Skin epidermis (tissue), 12 donors: Measurements from ENCODE around the gene GART.
"Not testable (repeated sequence)": the region's sequence is repeated elsewhere in the genome, so short reads cannot be mapped to it uniquely, and the experiment has no call there.

ENCODE experiments used
- H3K27ac ChIP-seq, 21 experiments: fragments of 200-600 bp; sonication (generic) in 11 of 21; one replicate each; pipeline ENCODE4 v1.5.0; 2020; ENCODE audit warnings: mild to moderate bottlenecking in 3 of 21, inconsistent platforms in 2 of 21, moderate library complexity in 2 of 21
- H3K4me3 ChIP-seq, 7 experiments: fragments of 200-600 bp; sonication (generic) in 2 of 7; one replicate each; pipeline ENCODE4 v1.5.0; 2020; ENCODE audit warnings: inconsistent platforms in 2 of 7, mild to moderate bottlenecking in 2 of 7, moderate library complexity in 1 of 7

GART gene

DNA sequence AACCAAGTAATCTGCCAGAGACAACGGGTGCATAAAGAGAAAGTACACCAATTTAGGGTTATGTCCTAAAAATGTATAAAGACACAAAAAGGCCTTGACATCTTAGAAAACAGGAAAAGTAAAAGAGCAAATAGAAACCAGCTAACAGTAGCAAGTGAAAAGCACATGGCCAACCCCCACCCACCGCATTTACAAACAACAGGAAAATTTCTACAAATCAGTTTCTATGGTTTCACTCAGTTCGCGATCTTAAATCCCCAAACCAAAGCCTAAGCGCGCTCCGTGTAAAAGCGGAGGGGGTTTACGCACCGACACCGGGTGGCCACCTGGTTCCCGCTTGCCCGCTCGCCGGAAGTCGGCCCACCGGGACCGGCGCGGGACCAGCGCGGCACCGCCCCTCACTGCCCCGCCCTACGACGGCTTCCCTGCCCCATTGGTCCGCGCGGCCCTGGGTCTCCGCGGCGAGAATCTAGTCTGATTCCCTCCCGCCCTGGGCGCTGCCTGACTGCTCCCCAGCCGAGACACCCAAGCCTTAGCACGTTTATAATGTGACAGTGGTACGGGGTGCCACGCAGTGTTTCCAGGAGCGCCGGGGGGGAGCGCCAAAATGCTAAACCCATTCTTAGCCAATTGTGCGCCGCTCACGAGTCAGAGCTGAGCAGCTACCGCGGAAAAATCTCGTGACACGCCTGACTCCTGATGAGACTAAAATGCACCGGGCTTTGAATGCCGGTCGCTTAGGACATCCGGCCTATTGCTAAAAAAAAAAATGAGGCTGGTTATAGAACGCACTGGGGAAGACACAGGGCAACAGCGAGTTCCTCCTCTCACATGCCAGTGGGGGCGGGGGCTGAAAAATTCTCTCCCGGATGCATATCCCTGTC is at the start of gene GART:
Gene GART, minus strand, starts transcription at position 362 of the 884 bp plus-strand sequence. CDS start 2,802 bp downstream, outside the sequence.
- Histone ChIP-seq H3K27ac (peak within 1 kb of the TSS; percentile 97 to 100 (median 99)), H3K4me3 (peak within 1 kb of the TSS; percentile 59 to 86 (median 81))

DNA sequence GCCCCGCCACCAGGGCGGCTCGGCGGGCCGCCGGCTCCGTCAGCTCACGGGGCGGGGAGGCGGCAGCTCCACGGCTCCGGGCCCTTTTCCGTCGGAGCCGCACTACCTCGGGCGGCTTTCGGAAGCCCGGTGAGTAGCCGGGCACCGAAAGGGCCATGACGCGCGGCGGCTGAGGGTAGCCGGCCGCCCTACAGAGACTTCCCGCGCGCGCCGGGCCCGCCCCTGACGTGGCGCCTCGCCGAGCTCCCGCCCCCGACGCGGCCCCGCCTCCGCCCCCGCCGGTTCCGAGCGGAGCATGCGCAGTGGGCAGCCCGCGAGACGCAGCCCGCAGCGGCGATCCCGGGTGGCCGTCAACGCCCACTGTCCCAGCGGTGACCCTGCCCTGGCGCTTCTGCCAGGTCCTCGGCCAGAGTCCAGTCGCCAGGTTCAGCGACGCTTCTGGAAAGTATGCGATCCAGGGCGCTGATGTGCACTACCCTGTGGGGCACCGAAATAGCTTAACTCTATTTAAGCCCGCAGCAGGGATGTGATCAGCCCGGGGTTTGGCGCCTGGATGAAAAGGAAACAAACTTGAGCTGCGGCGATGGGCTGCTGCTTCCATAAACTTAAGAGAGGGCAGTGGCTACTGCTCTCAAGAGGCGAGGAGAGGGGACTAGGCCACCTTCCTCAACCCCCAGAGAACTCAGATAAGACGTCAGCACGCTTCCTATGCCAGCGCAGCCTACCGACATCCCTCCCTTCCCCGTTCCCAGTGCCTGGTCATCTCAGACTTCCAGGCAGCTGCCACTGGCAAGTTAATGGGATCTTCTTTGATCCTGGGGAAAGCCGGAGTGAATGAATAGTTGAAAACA is 46.8 kb upstream of the GART start, which contains the start of gene DONSON:
Gene DONSON, minus strand, starts transcription at position 200 of the 851 bp plus-strand sequence. Its CDS starts 43 bp downstream, at position 157.
- peak within 1 kb of the TSS; percentile 57 to 96 (median 86) for H3K27ac ChIP-seq
- peak within 1 kb of the TSS; percentile 55 to 94 (median 87) for H3K4me3 ChIP-seq

DNA sequence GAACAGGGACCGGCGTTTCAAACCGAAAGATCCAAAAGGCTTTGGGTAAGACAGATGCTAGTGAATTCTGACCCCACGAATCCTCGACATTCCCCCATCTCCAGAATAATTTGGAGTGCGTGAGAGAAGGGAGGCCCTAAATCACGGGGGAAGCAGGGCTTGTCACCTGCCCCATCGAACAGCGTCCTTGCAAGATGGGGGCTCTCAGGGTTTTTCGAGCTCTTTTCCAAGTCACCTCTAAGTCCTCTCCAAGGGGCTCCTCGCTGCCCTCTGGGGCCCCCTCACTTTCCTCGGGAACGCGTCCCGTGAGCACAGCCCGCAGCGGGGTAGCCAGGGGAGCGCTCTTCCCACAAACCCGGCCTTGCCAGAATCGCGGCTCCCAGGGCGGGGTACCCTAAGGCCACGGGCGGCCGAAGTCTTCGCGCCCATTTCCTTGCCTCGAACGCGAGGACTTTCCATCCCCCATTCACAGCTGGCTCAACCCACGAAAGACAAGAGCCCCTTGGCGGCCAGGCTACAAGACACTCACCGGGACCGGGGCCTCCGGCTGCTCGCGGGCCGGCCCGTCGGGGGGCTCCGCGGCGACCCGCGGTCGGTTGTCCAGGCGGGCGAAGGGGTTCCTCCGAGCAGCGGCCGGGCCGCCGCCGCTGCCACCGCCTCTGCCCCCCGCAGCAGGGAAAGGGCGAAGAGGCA is 46.0 kb upstream of the GART start:
- peak overlapping the region; percentile 55 to 94 (median 87) for H3K4me3 ChIP-seq
- H3K27ac ChIP-seq = peak overlapping the region; percentile 57 to 96 (median 86)

DNA sequence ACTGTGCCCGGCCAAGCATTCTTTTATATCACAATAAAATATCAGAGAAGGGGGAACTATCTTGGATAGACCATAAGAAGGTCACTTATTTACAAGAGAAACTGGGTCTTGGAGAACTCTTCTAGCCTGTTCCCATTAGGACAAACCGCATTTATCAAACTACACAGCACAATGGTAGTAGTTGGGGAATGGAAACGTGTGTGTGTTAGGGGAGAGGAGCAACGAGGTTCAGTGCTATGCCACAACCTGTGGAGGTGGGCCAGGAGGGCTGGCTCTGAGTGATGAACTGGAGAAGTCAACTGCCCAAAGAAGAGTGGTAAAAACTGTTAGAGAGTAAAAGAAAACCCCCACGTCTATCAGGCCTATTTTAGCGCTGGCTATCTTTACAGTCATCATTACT is 45.0 kb upstream of the GART start:
- H3K4me3 ChIP-seq = no peak overlapping the region

DNA sequence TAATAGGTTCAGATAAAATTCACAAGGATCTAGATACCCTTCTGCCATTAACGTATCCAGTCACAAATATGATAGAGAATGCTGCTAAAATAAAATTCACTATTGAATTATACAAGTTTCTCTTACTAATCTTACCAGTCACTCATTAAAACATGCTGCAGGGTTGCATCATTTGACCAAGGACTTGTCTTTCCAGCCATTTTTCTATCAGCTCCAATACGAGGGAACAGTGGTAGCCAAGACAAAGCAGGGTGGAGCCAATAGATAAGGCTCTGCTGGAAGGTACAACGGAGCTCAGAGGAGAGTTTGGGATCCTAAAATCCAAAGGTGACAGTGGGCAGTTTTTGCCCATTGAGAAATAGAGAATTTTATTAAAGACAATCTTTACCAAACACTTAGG is 42.5 kb upstream of the GART start:
- Histone ChIP-seq H3K4me3 (no peak overlapping the region), H3K27ac (no peak overlapping the region)

More for the DNA sequence above, 45.0 kb upstream of the GART start:
- no peak overlapping the region for H3K27ac ChIP-seq

DNA sequence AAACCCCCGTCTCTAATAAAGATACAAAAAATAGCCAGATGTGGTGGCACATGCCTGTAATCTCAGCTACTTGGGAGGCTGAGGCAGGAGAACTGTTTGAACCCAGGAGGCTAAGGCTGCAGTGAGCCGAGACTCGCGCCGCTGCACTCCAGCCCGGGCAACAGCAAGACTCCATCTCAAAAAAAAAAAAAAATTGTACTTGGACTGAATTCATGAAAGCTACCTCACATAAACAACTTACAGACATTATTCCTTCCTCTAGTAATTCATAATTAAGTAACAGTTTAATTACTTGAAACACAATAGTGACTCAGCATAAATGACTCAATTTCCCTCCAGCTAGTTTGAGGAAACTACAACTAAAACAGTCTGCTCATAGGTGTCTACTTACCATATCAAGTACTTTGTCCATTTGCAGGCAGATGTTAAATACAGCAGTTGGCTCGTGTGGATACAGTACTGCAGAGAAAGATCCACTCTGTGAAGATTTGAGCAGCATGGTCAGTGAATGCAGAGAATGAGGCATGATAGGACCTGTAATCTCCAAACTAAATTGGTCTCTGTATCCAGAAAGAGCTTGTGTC is 37.1 kb upstream of the GART start:
- peak overlapping the region in 2 of 21 experiments; percentile 9 to 49 for H3K27ac ChIP-seq
- no peak overlapping the region for H3K4me3 ChIP-seq

DNA sequence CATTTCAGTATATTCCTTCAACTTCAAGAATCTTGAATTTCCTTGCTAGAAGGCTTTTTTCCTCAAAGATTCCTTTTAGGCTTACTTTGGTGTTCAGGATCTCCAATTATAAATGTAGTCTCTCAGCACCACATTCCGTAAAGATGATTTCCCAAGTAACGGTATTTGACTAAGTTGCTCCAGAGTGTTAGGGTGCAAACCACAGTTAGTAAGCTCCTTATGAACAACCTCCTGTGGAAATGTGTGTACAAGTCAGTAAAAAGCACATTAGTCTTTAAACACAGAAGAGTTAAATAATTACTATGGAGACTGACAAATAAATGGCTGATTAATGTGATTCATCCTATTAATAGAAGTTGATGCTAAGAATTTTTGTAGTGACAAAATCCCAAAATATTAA is 36.3 kb upstream of the GART start:
- Histone ChIP-seq H3K4me3 (no peak overlapping the region), H3K27ac (no peak overlapping the region)

DNA sequence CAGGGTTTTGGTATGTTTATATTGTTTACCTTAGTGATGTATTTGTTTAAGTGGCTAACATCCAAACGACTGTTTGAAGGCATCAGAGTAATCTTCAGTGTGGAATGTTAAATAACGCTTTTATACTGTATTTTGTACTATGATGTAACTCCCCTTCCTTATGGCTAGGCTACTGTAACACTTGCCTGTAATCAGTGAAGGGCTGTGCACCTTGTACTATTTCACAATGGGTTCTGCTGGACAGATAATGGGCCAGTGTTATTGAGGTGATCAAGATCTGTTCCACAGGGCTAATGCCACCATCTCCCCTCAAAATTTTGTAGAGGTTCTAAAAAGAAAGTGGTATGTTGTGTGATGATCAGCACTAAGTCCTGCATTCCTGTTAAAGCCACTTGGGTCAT is 34.8 kb upstream of the GART start:
- H3K27ac ChIP-seq, H3K4me3 ChIP-seq: not testable (repeated sequence)

DNA sequence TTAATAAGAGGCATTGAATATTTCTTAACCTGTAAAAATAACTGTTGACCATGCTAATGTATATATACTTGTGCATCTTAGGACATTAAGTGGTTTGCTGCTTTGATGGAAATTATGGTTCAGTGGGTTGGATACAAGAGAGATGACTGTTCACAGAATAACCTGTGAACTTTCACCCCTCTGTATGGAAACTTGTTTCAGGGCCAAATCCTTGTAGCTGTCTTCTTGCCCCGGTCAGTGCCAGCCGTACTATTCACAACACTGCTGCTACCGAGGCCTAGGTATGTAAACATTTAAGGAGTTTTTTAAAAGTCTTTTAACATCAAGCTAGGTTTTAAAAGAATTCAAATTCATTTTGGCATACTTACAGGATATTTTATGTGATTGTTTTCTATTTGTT is 30.4 kb upstream of the GART start:
- Histone ChIP-seq H3K27ac (no peak overlapping the region), H3K4me3 (no peak overlapping the region)

DNA sequence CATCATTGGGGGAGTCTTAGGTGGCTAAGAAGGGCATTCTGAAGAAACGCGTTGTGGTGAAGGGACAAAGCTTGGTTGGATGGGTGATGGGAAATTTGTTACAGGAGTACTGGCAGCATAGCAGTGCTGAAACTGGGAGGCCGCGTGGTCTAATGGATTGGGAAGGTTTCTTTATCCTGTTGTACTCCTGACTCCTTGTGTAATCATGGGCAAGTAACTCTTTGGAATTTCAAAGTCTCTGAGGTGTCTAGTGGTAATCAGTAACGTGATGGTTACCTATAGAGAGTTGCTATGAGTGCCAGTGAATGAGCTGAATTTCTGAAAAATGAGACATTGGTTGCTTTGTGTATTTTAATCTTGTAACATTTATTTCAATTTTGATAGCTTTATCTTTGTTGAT is 28.1 kb upstream of the GART start:
- no peak overlapping the region for H3K27ac ChIP-seq
- H3K4me3 ChIP-seq = no peak overlapping the region

DNA sequence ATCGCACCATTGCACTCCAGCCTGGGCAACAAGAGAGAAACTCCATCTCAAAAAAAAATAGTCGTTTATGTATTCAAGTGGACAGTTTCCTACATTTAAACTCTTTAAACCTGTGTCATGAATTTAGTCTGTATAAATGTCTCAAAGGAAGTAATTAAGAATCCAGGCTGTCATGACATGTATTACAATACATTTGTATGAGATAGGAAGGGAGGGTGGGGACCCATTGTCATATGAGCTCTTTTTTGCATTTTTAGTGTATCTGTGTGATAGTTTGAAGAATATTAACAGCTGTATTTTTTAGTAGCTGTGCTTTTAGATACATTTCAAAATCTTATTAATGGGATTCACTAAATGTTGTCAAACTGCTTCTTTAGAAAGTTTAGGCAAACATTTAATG is 26.5 kb upstream of the GART start:
- H3K27ac ChIP-seq = no peak overlapping the region
- H3K4me3 ChIP-seq = no peak overlapping the region

DNA sequence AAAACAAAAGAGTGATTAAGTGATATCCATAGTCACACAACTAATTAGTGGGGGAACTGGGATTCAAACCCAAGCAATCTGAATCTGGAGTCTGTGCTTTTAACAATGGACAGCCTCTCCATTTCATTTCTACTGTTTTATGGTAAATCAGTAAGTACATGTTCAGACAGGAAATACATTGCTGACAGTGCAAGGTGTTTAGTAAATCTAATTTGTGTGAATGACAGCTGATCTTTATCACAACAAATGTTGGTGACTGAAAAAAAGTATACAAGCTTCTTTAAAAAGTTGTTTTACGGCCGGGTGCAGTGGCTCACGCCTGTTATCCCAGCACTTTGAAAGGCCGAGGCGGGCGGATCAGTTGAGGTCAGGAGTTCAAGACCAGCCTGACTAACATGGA is 26.0 kb upstream of the GART start:
- no peak overlapping the region for H3K4me3 ChIP-seq
- H3K27ac ChIP-seq = no peak overlapping the region

DNA sequence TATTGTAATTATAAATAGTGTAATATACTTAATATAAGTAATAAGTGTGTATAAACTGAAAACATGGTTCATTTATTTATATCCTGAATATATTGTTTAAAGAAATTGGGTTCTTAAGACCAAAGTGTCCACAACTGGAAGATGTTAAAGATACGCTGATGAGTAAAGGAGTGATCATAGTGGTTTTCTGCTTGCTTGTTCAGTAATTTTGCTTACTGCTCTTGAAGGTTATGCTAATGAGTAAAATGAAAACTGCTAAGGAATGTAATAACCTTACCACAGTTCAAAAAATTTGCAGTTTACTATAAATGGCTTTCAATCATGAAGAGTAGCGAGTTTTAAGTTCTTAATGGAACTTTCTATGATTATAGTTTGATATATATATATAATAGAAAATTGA is 24.6 kb upstream of the GART start:
- Histone ChIP-seq H3K4me3 (no peak overlapping the region), H3K27ac (no peak overlapping the region)

DNA sequence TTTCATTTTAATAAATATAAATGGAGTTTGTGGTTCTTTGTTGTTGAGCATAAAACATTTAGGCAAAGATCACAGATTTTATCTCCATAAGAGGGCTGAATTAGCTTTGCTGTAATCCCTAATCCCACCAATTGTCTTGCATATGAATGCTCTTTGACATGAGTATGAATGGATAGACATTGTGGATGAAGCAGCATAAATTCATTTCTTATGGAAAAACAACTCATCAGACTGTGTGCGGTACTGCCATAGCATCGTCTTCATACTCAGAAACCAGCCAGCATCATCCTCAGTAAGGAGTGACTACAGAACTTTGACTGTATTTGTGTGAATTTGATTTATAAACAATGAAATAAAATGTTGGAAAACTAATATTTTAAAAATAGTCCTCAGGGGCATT is 20.5 kb upstream of the GART start:
- Histone ChIP-seq H3K27ac (no peak overlapping the region), H3K4me3 (no peak overlapping the region)

DNA sequence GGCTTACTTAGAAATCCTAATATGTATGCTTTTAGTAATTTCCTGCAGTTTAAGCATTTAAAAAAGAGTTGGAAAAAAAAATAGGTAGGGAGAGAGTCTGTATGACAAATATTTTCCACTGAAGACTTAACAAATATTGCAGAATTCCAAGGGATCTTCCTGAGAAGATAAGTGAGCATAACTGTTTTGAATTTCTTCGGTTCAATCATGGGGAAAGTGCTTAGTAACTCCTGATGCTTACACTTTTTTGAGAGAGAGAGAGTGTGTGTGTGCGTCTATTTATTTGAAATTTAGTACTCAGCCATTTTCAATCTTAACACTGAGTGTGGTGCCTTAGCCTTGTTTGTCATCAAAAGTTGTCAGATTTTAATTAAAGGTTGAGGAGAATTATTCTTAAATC is 19.5 kb upstream of the GART start:
- no peak overlapping the region for H3K27ac ChIP-seq
- no peak overlapping the region for H3K4me3 ChIP-seq

DNA sequence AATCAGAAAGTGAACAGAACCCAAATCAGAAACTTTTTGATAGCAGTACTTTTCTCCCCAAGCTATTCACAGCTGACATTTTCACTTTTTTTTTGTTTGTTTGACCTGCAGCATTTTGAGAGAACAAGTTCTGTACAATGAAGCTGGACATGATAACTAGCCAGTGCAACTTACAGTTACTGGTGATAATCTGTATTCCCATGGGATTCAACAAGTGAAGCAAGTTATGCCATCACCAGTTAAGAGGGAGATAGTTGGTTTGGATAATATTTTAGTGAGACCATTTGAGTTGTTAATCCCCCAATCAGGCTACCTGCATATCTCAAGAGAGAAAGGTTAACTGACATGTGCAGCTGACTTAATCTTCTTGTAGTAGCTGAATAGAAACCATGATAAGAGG is 19.0 kb upstream of the GART start:
- no peak overlapping the region for H3K4me3 ChIP-seq
- no peak overlapping the region for H3K27ac ChIP-seq

DNA sequence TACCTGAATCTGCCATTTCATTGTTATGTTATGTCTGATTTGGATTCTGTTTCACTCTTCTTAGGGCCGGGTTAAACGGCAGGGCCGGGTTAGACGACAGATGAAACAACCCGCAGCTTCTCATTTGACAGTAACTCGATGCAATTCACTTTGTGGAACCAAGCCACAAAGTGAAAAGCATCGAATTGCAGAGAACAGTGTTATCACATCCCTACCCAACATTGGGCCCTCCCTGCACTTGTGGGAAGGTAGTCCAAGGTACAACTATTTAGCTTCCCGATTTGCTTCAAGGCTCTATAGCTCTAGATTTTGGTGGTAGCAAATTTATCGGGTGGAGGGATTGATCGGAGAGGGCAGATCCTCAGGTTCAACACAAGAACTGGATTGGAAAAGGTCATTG is 17.9 kb upstream of the GART start:
- no peak overlapping the region for H3K27ac ChIP-seq
- no peak overlapping the region for H3K4me3 ChIP-seq

DNA sequence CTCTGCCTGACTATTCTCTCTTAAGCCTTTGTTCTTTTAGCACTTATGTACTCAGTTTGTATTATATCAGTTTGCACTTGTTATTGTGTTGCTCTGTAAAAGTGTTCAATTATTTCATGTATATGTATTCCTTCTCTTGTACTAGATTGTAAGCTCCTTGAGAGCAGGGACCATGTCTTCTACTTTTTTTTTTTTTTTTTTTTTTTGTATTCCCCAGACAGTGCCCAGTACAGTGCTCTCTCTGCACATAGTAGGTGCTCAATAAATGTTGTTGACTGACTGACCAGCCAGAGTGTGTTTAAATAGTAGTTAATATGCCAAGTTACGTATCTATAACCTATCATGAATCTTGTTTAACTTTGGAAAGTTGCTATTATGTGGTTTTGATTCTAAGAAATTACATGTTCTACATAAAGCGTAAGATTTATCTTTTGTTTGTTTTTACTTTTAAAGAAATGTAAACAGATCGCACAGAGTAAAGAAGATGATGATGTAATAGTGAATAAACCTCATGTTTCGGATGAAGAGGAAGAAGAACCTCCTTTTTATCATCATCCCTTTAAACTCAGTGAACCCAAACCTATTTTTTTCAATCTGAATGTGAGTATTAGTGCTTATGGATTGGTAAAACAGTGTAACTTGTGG is 17.0 kb upstream of the GART start:
- no peak overlapping the region for H3K4me3 ChIP-seq
- H3K27ac ChIP-seq = no peak overlapping the region

DNA sequence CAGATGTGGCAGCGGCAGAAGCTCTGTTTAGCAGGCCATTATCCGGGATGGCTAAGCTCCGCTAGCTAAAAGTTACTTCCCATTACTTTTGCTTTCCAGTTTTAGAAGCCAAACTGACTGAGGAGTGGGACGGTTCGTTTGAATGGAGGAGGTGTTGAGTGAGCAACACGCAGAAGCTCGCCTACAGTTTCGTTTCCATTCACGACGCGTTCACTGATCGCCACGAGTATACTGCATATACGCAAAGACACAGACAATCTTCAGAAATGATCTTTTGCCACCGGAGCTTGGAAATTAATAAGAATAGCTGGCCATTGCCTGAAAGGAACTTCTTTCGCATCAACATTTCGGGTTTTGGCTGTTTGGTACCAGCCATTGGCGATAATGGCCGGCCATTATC is 15.5 kb upstream of the GART start:
- H3K4me3 ChIP-seq = no peak overlapping the region

More for the DNA sequence above, 15.5 kb upstream of the GART start:
- H3K27ac ChIP-seq = no peak overlapping the region
